ENCODE measurements around the gene ZBTB21. TPM values are rescaled to one million over a fixed set of nuclear protein-coding genes. Genes with fewer than 3 reads are reported as not detected.

The ZBTB21 gene
- total and polyA plus RNA-seq, 2 of the 8 experiments (the other 6 are each of a cell fraction or from before 2014, with no cell fraction given) = 3.9 to 17.8 TPM

DNA sequence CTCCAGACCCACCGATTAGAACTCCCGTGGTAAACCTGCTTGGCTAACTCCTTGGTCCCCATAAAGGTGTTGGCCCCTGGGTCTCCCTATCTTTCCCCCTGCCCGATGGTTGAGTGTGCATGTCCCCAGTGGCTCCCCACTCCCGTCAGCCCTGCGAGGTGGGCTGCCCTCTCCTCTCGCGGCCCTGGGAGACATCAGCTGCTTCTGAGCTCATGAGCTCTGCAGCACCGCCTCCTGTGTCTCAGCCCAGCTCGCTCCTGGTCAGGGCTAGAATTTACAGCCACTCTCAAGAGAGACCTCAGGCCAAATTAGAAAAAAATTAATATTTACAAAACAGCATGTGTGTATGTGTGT, 15.9 kb upstream of the ZBTB21 start (continued):
- TF ChIP-seq EP300 (IDR thresholded peaks at IDR 0.05; ENCODE audit: borderline replicate concordance in 1 of 2, low read depth in 2 of 2, low read length in 2 of 2) = no peak
- TF ChIP-seq, protein P1, sequence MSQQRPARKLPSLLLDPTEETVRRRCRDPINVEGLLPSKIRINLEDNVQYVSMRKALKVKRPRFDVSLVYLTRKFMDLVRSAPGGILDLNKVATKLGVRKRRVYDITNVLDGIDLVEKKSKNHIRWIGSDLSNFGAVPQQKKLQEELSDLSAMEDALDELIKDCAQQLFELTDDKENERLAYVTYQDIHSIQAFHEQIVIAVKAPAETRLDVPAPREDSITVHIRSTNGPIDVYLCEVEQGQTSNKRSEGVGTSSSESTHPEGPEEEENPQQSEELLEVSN (IDR thresholded peaks at IDR 0.05) = no peak
- no peak for TF ChIP-seq JUN (IDR thresholded peaks at IDR 0.05; ENCODE audit: low read depth, low read length)
- TF ChIP-seq BRCA1 (IDR thresholded peaks at IDR 0.05; ENCODE audit: low read depth, low read length) = no peak
- TF ChIP-seq SRF (IDR thresholded peaks at IDR 0.05; ENCODE audit: low read depth, low read length) = no peak
- TF ChIP-seq HDAC6 (IDR thresholded peaks at IDR 0.05; ENCODE audit: low read depth, low read length) = no peak
